Vein endothelial cell (primary cell): Measurements from ENCODE around the gene ZBED1. TPM values are rescaled to one million over a fixed set of nuclear protein-coding genes. Genes with fewer than 3 reads are reported as not detected.

Source experiments
- total RNA-seq: library from RNA; depleted of rRNA; stranded (reverse); fragments of >200 nt; gene quantifications from 2 replicates; pipeline ENCODE4 v1.2.3, GENCODE V29; 2012

Gene ZBED1
- total RNA-seq: 57.2 and 65.7 TPM in 2 replicates

DNA sequence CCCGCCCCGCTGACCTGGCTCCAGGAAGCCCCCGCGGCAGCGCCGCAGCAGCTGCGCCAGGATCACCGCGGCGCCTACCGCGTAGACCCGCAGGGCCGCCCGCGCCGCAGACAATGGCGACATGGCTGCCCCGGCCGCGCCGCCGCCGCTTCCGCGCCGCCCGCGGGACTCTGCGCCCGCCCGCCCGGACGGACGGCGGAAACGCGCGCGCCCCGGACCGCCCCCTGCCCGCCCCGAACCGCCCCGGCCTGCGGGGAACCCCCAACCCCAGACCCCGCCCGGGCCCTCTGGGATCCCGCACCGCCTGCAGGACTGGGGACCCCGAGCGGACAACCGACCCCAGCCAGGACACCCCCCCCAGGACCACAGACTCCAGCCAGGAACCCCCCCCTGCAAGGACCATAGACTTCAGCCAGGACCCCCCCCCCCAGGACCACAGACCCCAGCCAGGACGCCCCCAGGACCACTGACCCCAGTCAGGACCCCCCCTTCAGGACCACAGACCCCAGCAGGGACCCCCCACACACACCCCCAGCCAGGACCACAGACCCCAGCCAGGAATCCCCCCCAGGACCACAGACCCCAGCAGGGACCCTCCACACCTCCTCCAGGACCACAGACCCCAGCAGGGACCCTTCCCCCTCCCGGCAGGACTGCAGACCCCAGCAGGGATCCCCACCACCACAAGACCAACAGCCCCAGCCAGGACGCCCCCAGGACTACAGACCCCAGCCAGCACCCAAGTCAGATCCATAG lies at the start of gene ZBED1, which contains the start of gene DHRSX:
TSS of gene ZBED1 (minus strand) at position 174 of the 756 bp plus-strand sequence. CDS start 10,257 bp downstream, outside the sequence.
TSS of gene DHRSX (minus strand) at position 174 of the 756 bp plus-strand sequence. CDS start at position 123, 51 bp downstream.

Other genes with a start within 250 kb of the ZBED1 start
- gene DHRSX, start within 50 bp of the ZBED1 start, total RNA-seq: 32.5 and 34.0 TPM in 2 replicates
- gene CD99, start 190.3 kb upstream of the ZBED1 start, total RNA-seq: 361 and 469 TPM in 2 replicates